Pons (tissue), 1 donor: ENCODE data around the gene CTSV.
"Not testable (repeated sequence)": the region's sequence is repeated elsewhere in the genome, so short reads cannot be mapped to it uniquely, and the experiment has no call there.

Source experiments
- DNase-seq: peaks from one replicate; pipeline ENCODE4 v3.0.0-alpha.2; 2016; ENCODE audit warnings: low spot score

The CTSV gene

GRCh38 chr9:97041898-97042297 lies 3.0 kb upstream of the CTSV start:
- DNase-seq = no peak

GRCh38 chr9:97039514-97039860 lies 545 bp upstream of the CTSV start:
- DNase-seq = no peak

- not testable (repeated sequence) for DNase-seq
Observed at GRCh38 chr9:97023505-97023904, 15.4 kb downstream of the CTSV start.

GRCh38 chr9:97013151-97014132 lies 25.5 kb downstream of the CTSV start:
- DNase-seq = peak; percentile 73

- DNase-seq = peak; percentile 37
Observed at GRCh38 chr9:97012617-97013016, 26.3 kb downstream of the CTSV start.

GRCh38 chr9:97002195-97002594 lies 36.7 kb downstream of the CTSV start:
- DNase-seq = not testable (repeated sequence)

GRCh38 chr9:97001338-97001737 lies 37.6 kb downstream of the CTSV start:
- DNase-seq = not testable (repeated sequence)

- peak; percentile 20 for DNase-seq
Observed at GRCh38 chr9:97000139-97000787, 38.7 kb downstream of the CTSV start.

- not testable (repeated sequence) for DNase-seq
Observed at GRCh38 chr9:96999733-97000132, 39.2 kb downstream of the CTSV start.

- DNase-seq = not testable (repeated sequence)
Observed at GRCh38 chr9:96997009-96997701, 41.8 kb downstream of the CTSV start.

GRCh38 chr9:96994531-96995016 lies 44.4 kb downstream of the CTSV start:
- not testable (repeated sequence) for DNase-seq

GRCh38 chr9:96992303-96992702 lies 46.6 kb downstream of the CTSV start:
- not testable (repeated sequence) for DNase-seq

- not testable (repeated sequence) for DNase-seq
Observed at GRCh38 chr9:96989747-96990318, 49.1 kb downstream of the CTSV start.

- DNase-seq = not testable (repeated sequence)
Observed at GRCh38 chr9:96984887-96985286, 54.1 kb downstream of the CTSV start.

GRCh38 chr9:96984139-96984538 lies 54.8 kb downstream of the CTSV start:
- DNase-seq = not testable (repeated sequence)

- not testable (repeated sequence) for DNase-seq
Observed at GRCh38 chr9:96983496-96984122, 55.3 kb downstream of the CTSV start.
